HepG2 (cell line): ENCODE measurements around the gene MOK. TPM values are rescaled to one million over a fixed set of nuclear protein-coding genes. Genes with fewer than 3 reads are reported as not detected.

ENCODE experiments used
- CEBPG ChIP-seq: IDR thresholded peaks from 2 replicates; pipeline ENCODE4 v1.6.1; 2016
- JUN ChIP-seq: sonication (generic); formaldehyde crosslinking; IDR thresholded peaks from 2 replicates; pipeline ENCODE4 v1.4.0; 2020; ENCODE audit warnings: mild to moderate bottlenecking, missing genetic modification reagents
- MAFK ChIP-seq, 2 experiments: IDR thresholded peaks in 1 of 2; conservative IDR thresholded peaks in 1 of 2; 2 replicates each; pipeline ENCODE4 v1.6.1; 2011; ENCODE audit warnings: improper control_type of control experiment in 2 of 2, low read length in 2 of 2
- RXRB ChIP-seq: IDR thresholded peaks from 2 replicates; pipeline ENCODE4 v1.6.1; 2016; ENCODE audit warnings: borderline replicate concordance, missing genetic modification reagents, missing compliant biosample characterization
- SIN3B ChIP-seq: fragments of 150-350 bp; IDR thresholded peaks from 2 replicates; pipeline ENCODE4 v1.6.1; 2014; ENCODE audit warnings: low read length
- SRSF9 ChIP-seq: fragments of 200-400 bp; formaldehyde crosslinking; IDR thresholded peaks from 2 replicates; pipeline ENCODE4 v1.6.1; 2018; ENCODE audit warnings: borderline replicate concordance, mild to moderate bottlenecking, low read depth, low read length; ENCODE audit not compliant: insufficient read depth, poor library complexity, severe bottlenecking
- ZBTB4 ChIP-seq: sonication (generic); formaldehyde crosslinking; IDR thresholded peaks from 2 replicates; pipeline ENCODE4 v1.4.0; 2020; ENCODE audit warnings: missing genetic modification reagents, mild to moderate bottlenecking, borderline replicate concordance
- ZGPAT ChIP-seq: IDR thresholded peaks from 2 replicates; pipeline ENCODE4 v1.6.1; 2016; ENCODE audit warnings: mild to moderate bottlenecking
- ZNF296 ChIP-seq: sonication (generic); formaldehyde crosslinking; conservative IDR thresholded peaks from 2 replicates; pipeline ENCODE4 v1.5.0; 2020; ENCODE audit warnings: mild to moderate bottlenecking, missing genetic modification reagents
- ZNF574 ChIP-seq: sonication (generic); formaldehyde crosslinking; IDR thresholded peaks from 2 replicates; pipeline ENCODE4 v1.4.0; 2020; ENCODE audit warnings: missing genetic modification reagents
- ZNF687 ChIP-seq: sonication (generic); formaldehyde crosslinking; IDR thresholded peaks from 2 replicates; pipeline ENCODE4 v1.5.1; 2020; ENCODE audit warnings: mild to moderate bottlenecking, missing genetic modification reagents, moderate library complexity
- ZNF704 ChIP-seq: sonication (generic); formaldehyde crosslinking; IDR thresholded peaks from 2 replicates; pipeline ENCODE4 v1.8.1; 2023; ENCODE audit warnings: mild to moderate bottlenecking, inconsistent platforms, moderate library complexity, missing genetic modification reagents, borderline replicate concordance
- ZNF772 ChIP-seq: sonication (generic); formaldehyde crosslinking; IDR thresholded peaks from 2 replicates; pipeline ENCODE4 v1.5.0; 2020; ENCODE audit warnings: mild to moderate bottlenecking, missing genetic modification reagents
- polyA plus RNA-seq, 8 experiments: library from polyadenylated mRNA; depleted of rRNA in 3 of 8; stranded (reverse) in 7 of 8; unstranded in 1 of 8; fragments of >200 nt; fragmentation: Illumina TruSeq in 4 of 8; extraction: Trizol in 4 of 8; gene quantifications; 2 replicates each; pipeline versions ENCODE4 v1.2.1 to v1.2.3, GENCODE V29; 2011 to 2016; ENCODE audit warnings: low read depth in 4 of 8, missing spikeins in 1 of 8, mixed read lengths in 1 of 8; ENCODE audit not compliant: insufficient read depth in 1 of 8
- total RNA-seq, 5 experiments: library from RNA; depleted of rRNA; stranded (reverse); fragments of >200 nt; fragmentation: Illumina TruSeq; extraction: Trizol; gene quantifications; 2 replicates each; pipeline ENCODE4 v1.2.3, GENCODE V29; 2016; ENCODE audit warnings: low read depth in 1 of 5

MOK gene
- total and polyA plus RNA-seq, 2 of the 13 experiments (the other 11 are each of a cell fraction or from before 2014, with no cell fraction given) = 15.3 to 16.9 TPM

GRCh38 chr14:102304611-102305506, at the start of gene MOK (continued):
- no peak; the same call in 1 of the 2 replicates for TF ChIP-seq ZBTB4 (CRISPR knock-in tag)
- no peak for TF ChIP-seq ZNF296 (CRISPR knock-in tag)
- TF ChIP-seq ZNF687 (CRISPR knock-in tag) = peak; percentile 71
- TF ChIP-seq RXRB = peak; percentile 52; the same call in 1 of the 2 replicates
- no peak for TF ChIP-seq ZNF772 (CRISPR knock-in tag)
- no peak for TF ChIP-seq JUN (CRISPR knock-in tag)
- peak; percentile 46; the same call in 1 of the 2 replicates for TF ChIP-seq SIN3B
- TF ChIP-seq SRSF9 = no peak
- TF ChIP-seq CEBPG (CRISPR knock-in tag) = 0 out of 2 replicates have a peak, but pooled peaks have one; percentile 32
- TF ChIP-seq ZGPAT (CRISPR knock-in tag) = 0 out of 2 replicates have a peak, but pooled peaks have one; percentile 27
- TF ChIP-seq ZNF704 (CRISPR knock-in tag) = no peak
- TF ChIP-seq MAFK (conservative IDR thresholded peaks at IDR 0.05 in 1 of 2, IDR thresholded peaks at IDR 0.05 in 1 of 2; ENCODE audit: low read length in 2 of 2) = no peak
- TF ChIP-seq ZNF574 = peak; percentile 62; the same call in 1 of the 2 replicates
